ENCODE data around the gene LCE1B. TPM values are rescaled to one million over a fixed set of nuclear protein-coding genes. Genes with fewer than 3 reads are reported as not detected.

The LCE1B gene
- total RNA-seq = not detected
- polyA plus RNA-seq = not detected

GRCh38 chr1:152811671-152812070, at the start of gene LCE1B:
TSS of gene LCE1B (plus strand) at chr1:152811971. CDS start at chr1:152812447, 476 bp downstream.
- DNase-seq = no peak
- Histone ChIP-seq H3K27ac (ENCODE audit: low read depth, low read length) (no peak within 1 kb of the TSS), H3K27me3 (ENCODE audit: insufficient read depth, low read length) (no peaks in the 10 kb centered on the region), H3K36me3 (ENCODE audit: insufficient read depth, low read length) (no peaks in the 10 kb centered on the region), H3K4me3 (ENCODE audit: low read length in 2 of 2) (no peak within 1 kb of the TSS), H3K4me1 (ENCODE audit: insufficient read depth, low read length) (no peaks in the 10 kb centered on the region), H3K9me3 (ENCODE audit: control insufficient read depth in 1 of 2, low read length in 2 of 2) (no peaks in the 10 kb centered on the region)
- ChIA-PET CTCF (ENCODE audit: partially characterized antibody) (no interaction called here), POLR2A (ENCODE audit: partially characterized antibody) (no interaction called here)
- Mint-ChIP-seq H3K4me1 (no peaks in the 10 kb centered on the region), H3K27me3 (peaks cover 3 to 13% of the 10 kb centered on the region in 2 donors), H3K36me3 (no peaks in the 10 kb centered on the region), H3K27ac (no peak within 1 kb of the TSS), H3K9me3 (peaks cover 0 to 2% (median 0%) of the 10 kb centered on the region in 8 donors), H3K4me3 (no peak within 1 kb of the TSS)
- intact Hi-C loops (cut with micrococcal nuclease) = no loop called here

GRCh38 chr1:152768847-152769533, 42.8 kb upstream of the LCE1B start:
- intact Hi-C loops (cut with micrococcal nuclease) = no loop called here
- no peaks in the 10 kb centered on the region for H3K36me3 ChIP-seq (ENCODE audit: insufficient read depth, low read length)
- CTCF ChIA-PET (ENCODE audit: partially characterized antibody) = no interaction called here
- H3K9me3 ChIP-seq (ENCODE audit: control insufficient read depth in 1 of 2, low read length in 2 of 2) = no peaks in the 10 kb centered on the region
- no peaks in the 10 kb centered on the region for H3K27me3 ChIP-seq (ENCODE audit: insufficient read depth, low read length)
- DNase-seq = no peak
- POLR2A ChIA-PET (ENCODE audit: partially characterized antibody) = no interaction called here
- Mint-ChIP-seq H3K36me3 (no peaks in the 10 kb centered on the region), H3K27ac (no peak overlapping the region), H3K4me3 (no peak overlapping the region), H3K27me3 (peaks cover 4 to 10% of the 10 kb centered on the region in 2 donors), H3K9me3 (peaks cover 0 to 3% (median 0%) of the 10 kb centered on the region in 8 donors), H3K4me1 (no peaks in the 10 kb centered on the region)
- no peak overlapping the region for H3K4me3 ChIP-seq (ENCODE audit: low read length in 2 of 2)
- H3K27ac ChIP-seq (ENCODE audit: low read depth, low read length) = no peak overlapping the region
- H3K4me1 ChIP-seq (ENCODE audit: insufficient read depth, low read length) = no peaks in the 10 kb centered on the region

- Histone ChIP-seq H3K4me3 (ENCODE audit: low read length in 2 of 2) (no peak overlapping the region), H3K4me1 (ENCODE audit: insufficient read depth, low read length) (no peaks in the 10 kb centered on the region), H3K27me3 (ENCODE audit: insufficient read depth, low read length) (no peaks in the 10 kb centered on the region), H3K36me3 (ENCODE audit: insufficient read depth, low read length) (no peaks in the 10 kb centered on the region), H3K9me3 (ENCODE audit: control insufficient read depth in 1 of 2, low read length in 2 of 2) (no peaks in the 10 kb centered on the region), H3K27ac (ENCODE audit: low read depth, low read length) (no peak overlapping the region)
- DNase-seq = no peak
- Mint-ChIP-seq H3K27ac (no peak overlapping the region), H3K27me3 (peaks cover 8% of the 10 kb centered on the region in 2 donors), H3K36me3 (no peaks in the 10 kb centered on the region), H3K4me1 (no peaks in the 10 kb centered on the region), H3K4me3 (no peak overlapping the region), H3K9me3 (peaks cover 0 to 4% (median 0%) of the 10 kb centered on the region in 8 donors)
- ChIA-PET POLR2A (ENCODE audit: partially characterized antibody) (no interaction called here), CTCF (ENCODE audit: partially characterized antibody) (no interaction called here)
- intact Hi-C loops (cut with micrococcal nuclease) = no loop called here
Measured at GRCh38 chr1:152770411-152770810, 41.4 kb upstream of the LCE1B start.

DNA sequence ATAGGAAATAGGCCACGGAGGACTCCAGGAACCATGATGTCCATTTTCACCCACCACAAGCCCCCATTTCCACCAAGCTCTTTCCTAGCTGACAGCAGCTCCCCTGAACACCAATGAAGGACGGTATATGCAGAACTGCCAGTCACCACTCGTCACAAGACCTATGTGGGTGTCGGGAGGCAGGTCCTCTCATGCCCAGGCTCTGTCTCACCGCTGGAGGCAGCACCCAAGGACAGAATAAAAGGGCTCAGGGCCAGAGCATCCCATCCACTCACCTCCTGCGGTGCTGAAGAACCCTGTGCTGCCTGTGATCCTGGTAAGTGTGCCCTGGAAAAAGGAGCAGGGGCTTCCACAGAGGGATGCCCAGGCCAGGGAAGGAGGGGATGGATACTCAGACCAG, 36.9 kb upstream of the LCE1B start, which contains the start of gene LCE1F:
Gene LCE1F (plus strand): TSS at position 266 of the 400 bp plus-strand sequence. CDS start 1,232 bp downstream, outside the sequence.
- Mint-ChIP-seq H3K4me1 (no peaks in the 10 kb centered on the region), H3K36me3 (no peaks in the 10 kb centered on the region), H3K9me3 (peaks cover 0 to 7% (median 0%) of the 10 kb centered on the region in 8 donors), H3K27ac (no peak within 1 kb of the TSS), H3K27me3 (peaks cover 13 to 16% of the 10 kb centered on the region in 2 donors), H3K4me3 (no peak within 1 kb of the TSS)
- ChIA-PET POLR2A (ENCODE audit: partially characterized antibody) (no interaction called here), CTCF (ENCODE audit: partially characterized antibody) (no interaction called here)
- Histone ChIP-seq H3K4me1 (ENCODE audit: insufficient read depth, low read length) (no peaks in the 10 kb centered on the region), H3K27me3 (ENCODE audit: insufficient read depth, low read length) (no peaks in the 10 kb centered on the region), H3K36me3 (ENCODE audit: insufficient read depth, low read length) (no peaks in the 10 kb centered on the region), H3K27ac (ENCODE audit: low read depth, low read length) (no peak within 1 kb of the TSS), H3K4me3 (ENCODE audit: low read length in 2 of 2) (no peak within 1 kb of the TSS), H3K9me3 (ENCODE audit: control insufficient read depth in 1 of 2, low read length in 2 of 2) (no peaks in the 10 kb centered on the region)
- no peak for DNase-seq
- intact Hi-C loops (cut with micrococcal nuclease) = no loop called here

GRCh38 chr1:152776361-152776760, 35.4 kb upstream of the LCE1B start:
- CTCF ChIA-PET (ENCODE audit: partially characterized antibody) = no interaction called here
- no peak overlapping the region for H3K4me3 ChIP-seq (ENCODE audit: low read length in 2 of 2)
- Mint-ChIP-seq H3K9me3 (peaks cover 0 to 7% (median 0%) of the 10 kb centered on the region in 8 donors), H3K27me3 (peaks cover 14 to 15% of the 10 kb centered on the region in 2 donors), H3K4me1 (no peaks in the 10 kb centered on the region), H3K36me3 (no peaks in the 10 kb centered on the region), H3K4me3 (no peak overlapping the region), H3K27ac (no peak overlapping the region)
- no peaks in the 10 kb centered on the region for H3K9me3 ChIP-seq (ENCODE audit: control insufficient read depth in 1 of 2, low read length in 2 of 2)
- intact Hi-C loops (cut with micrococcal nuclease) = no loop called here
- no peaks in the 10 kb centered on the region for H3K4me1 ChIP-seq (ENCODE audit: insufficient read depth, low read length)
- H3K36me3 ChIP-seq (ENCODE audit: insufficient read depth, low read length) = no peaks in the 10 kb centered on the region
- no peak for DNase-seq
- POLR2A ChIA-PET (ENCODE audit: partially characterized antibody) = no interaction called here
- no peak overlapping the region for H3K27ac ChIP-seq (ENCODE audit: low read depth, low read length)
- H3K27me3 ChIP-seq (ENCODE audit: insufficient read depth, low read length) = no peaks in the 10 kb centered on the region

- Mint-ChIP-seq H3K36me3 (no peaks in the 10 kb centered on the region), H3K4me1 (no peaks in the 10 kb centered on the region), H3K27me3 (peaks cover 14 to 17% of the 10 kb centered on the region in 2 donors), H3K9me3 (peaks cover 0 to 7% (median 0%) of the 10 kb centered on the region in 8 donors), H3K27ac (no peak overlapping the region), H3K4me3 (no peak overlapping the region)
- H3K4me1 ChIP-seq (ENCODE audit: insufficient read depth, low read length) = no peaks in the 10 kb centered on the region
- CTCF ChIA-PET (ENCODE audit: partially characterized antibody) = no interaction called here
- no peak overlapping the region for H3K4me3 ChIP-seq (ENCODE audit: low read length in 2 of 2)
- intact Hi-C loops (cut with micrococcal nuclease) = no loop called here
- POLR2A ChIA-PET (ENCODE audit: partially characterized antibody) = no interaction called here
- no peak for DNase-seq
- H3K27ac ChIP-seq (ENCODE audit: low read depth, low read length) = no peak overlapping the region
- H3K36me3 ChIP-seq (ENCODE audit: insufficient read depth, low read length) = no peaks in the 10 kb centered on the region
- no peaks in the 10 kb centered on the region for H3K27me3 ChIP-seq (ENCODE audit: insufficient read depth, low read length)
- H3K9me3 ChIP-seq (ENCODE audit: control insufficient read depth in 1 of 2, low read length in 2 of 2) = no peaks in the 10 kb centered on the region
Measured at GRCh38 chr1:152777510-152778137, 34.1 kb upstream of the LCE1B start.

DNA sequence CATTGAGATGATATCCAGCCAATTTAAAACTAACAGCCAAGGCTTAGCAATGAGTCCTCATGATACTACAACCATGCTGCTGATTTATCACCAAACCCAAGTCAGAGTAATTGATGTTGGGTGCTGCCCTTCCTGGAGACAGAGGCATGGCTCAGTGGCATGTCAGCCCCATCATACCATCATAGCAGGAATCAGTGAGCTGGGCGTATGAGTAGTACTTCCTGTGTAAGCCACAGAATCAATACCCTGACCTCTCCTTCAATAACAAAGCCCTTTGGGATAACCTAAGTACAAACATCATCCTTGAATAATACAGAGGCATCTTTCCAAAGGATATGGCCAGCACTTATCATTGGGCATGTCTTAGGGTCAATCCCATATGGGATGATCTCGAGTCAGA, 28.7 kb upstream of the LCE1B start:
- no peaks in the 10 kb centered on the region for H3K36me3 Mint-ChIP-seq
- peaks cover 13 to 44% of the 10 kb centered on the region in 2 donors for H3K27me3 Mint-ChIP-seq
- Histone ChIP-seq H3K9me3 (ENCODE audit: control insufficient read depth in 1 of 2, low read length in 2 of 2) (no peaks in the 10 kb centered on the region), H3K4me1 (ENCODE audit: insufficient read depth, low read length) (no peaks in the 10 kb centered on the region), H3K27me3 (ENCODE audit: insufficient read depth, low read length) (peaks cover 4% of the 10 kb centered on the region), H3K27ac (ENCODE audit: low read depth, low read length) (no peak overlapping the region), H3K4me3 (ENCODE audit: low read length in 2 of 2) (no peak overlapping the region), H3K36me3 (ENCODE audit: insufficient read depth, low read length) (no peaks in the 10 kb centered on the region)
- POLR2A ChIA-PET (ENCODE audit: partially characterized antibody) = no interaction called here
- H3K27ac Mint-ChIP-seq = no peak overlapping the region
- DNase-seq = no peak
- H3K9me3 Mint-ChIP-seq = no peaks in the 10 kb centered on the region
- intact Hi-C loops (cut with micrococcal nuclease) = no loop called here
- CTCF ChIA-PET (ENCODE audit: partially characterized antibody) = no interaction called here
- H3K4me3 Mint-ChIP-seq = no peak overlapping the region
- no peaks in the 10 kb centered on the region for H3K4me1 Mint-ChIP-seq
